Stimulated activated naive CD8-positive, alpha-beta T cell treated with anti-CD3 and anti-CD28 coated beads, Interleukin-15, amount 100 ng/mL, for 72 hours (primary cell): ENCODE measurements around the gene IGLL5.
"Not testable (repeated sequence)": the region's sequence is repeated elsewhere in the genome, so short reads cannot be mapped to it uniquely, and the experiment has no call there.

ENCODE experiments used
- ATAC-seq: fragments of 150-1000 bp; cut with Tn5 transposase; 2 replicates; pipeline ENCODE4 v1.10.0; 2021; ENCODE audit warnings: mild to moderate bottlenecking, moderate library complexity
- DNase-seq, 2 donors: peaks; one replicate each; pipeline ENCODE4 v3.0.0; 2021 to 2022
- H3K27ac Mint-ChIP-seq, 2 donors: one replicate each; pipeline ENCODE4 v1.8.0; 2022; ENCODE audit warnings: mild to moderate bottlenecking in 2 of 2, mixed read lengths in 2 of 2, moderate library complexity in 2 of 2
- H3K27me3 Mint-ChIP-seq: one replicate; pipeline ENCODE4 v1.8.0; 2022; ENCODE audit warnings: mixed read lengths
- H3K4me1 Mint-ChIP-seq: one replicate; pipeline ENCODE4 v1.8.0; 2022; ENCODE audit warnings: mild to moderate bottlenecking, mixed read lengths
- H3K4me3 Mint-ChIP-seq, 2 donors: one replicate each; pipeline ENCODE4 v1.8.0; 2022; ENCODE audit warnings: mild to moderate bottlenecking in 2 of 2, mixed read lengths in 2 of 2, moderate library complexity in 1 of 2
- H3K9me3 Mint-ChIP-seq, 2 donors: one replicate each; pipeline ENCODE4 v1.8.0; 2022; ENCODE audit warnings: mixed read lengths in 2 of 2

IGLL5 gene

DNA sequence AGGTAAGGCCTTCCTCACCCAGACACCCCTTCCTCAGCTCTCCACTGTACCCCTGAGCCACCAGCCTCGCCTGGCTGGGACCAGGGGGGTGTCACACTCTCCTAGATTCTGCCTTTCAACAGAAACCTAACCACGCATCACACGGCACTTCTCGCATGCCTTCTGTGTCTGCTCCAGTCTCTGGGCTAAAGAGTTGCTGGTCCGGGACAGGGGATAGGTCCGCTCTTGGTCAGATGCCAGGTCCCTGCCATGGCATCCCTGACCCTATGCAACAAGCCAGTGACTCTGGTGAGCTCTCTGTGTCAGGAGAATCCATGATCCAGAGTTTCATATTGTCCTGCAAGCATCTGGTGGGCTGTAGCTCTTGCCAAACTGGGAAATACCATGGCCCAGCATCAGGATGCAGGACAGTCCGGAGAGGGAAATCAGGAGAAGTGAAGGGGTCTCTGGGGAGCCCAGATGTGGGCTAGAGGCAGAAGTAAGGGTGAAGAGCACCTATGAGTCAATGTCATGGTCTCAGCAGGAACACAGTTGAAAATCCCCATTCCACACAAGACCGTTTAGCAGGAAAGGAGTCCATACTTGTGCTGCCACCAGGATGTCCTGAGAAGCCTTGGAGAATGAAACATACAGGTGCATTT lies 14.1 kb downstream of the IGLL5 start:
- no peaks in the 10 kb centered on the region for H3K4me1 Mint-ChIP-seq
- DNase-seq (no peak), ATAC-seq (no peak)
- H3K4me3 Mint-ChIP-seq, result no peak overlapping the region
- no peaks in the 10 kb centered on the region for H3K9me3 Mint-ChIP-seq
- H3K27me3 Mint-ChIP-seq, result peaks cover 50% of the 10 kb centered on the region
- no peak overlapping the region for H3K27ac Mint-ChIP-seq

DNA sequence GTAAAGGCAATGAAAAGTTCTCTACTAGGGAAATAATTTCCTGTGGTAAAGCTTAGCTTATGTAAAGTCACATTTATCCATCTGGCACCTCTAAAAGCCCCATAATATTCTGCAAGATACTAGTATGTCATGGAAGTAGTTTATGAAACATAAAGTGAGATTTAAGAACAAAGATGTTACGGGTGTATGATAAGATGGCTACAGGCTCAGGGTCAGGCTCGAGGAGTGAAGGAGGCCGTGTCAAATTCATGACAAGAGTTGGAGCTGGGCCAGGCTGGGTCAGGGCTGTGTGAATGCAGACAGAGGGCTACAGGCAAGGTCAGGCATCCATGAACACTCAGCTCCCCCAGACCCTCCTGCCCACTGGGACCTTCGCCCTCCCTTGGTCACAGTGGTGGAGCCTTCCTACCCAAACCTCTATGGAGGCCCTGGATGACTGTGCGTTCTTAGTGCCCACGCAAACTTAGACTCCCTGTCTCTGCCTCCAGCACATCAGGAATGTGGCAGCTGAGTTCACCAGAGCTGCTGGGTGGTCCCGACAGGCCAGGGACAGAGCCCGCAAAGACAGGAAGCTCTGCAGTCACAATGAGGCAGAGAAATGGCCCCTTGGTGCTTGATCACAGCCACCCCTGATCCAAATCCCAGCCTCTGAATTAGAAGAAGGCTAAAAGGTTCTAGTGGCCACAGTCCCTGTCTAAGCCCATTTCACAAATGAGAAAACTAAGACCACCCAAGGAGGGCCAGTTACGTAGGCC lies 14.8 kb downstream of the IGLL5 start:
- ATAC-seq (no peak), DNase-seq (no peak)
- Mint-ChIP-seq H3K27me3 (peaks cover 54% of the 10 kb centered on the region), H3K9me3 (no peaks in the 10 kb centered on the region), H3K27ac (no peak overlapping the region), H3K4me3 (no peak overlapping the region), H3K4me1 (no peaks in the 10 kb centered on the region)

DNA sequence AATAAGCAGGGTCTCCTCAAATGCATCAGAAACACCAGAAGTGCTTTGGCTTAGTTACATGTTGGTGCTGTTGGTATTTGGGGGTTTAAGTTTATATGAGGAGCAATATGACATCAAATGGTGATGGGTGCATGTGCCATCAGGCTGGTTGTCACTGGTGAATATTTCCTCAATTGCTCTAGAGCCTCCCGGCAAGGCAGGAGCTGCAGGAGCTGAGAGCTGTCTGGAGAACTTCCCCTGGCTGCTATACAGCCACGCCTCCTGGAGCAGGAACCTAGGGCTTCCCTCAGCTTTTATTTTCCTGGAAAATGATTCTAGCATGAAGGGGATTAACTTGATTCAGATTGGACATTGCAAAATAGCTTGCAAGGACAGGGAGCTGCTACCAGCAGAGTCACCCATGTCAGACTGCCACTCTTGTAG lies 15.8 kb downstream of the IGLL5 start:
- Mint-ChIP-seq H3K4me3 (no peak overlapping the region), H3K9me3 (no peaks in the 10 kb centered on the region), H3K27me3 (peaks cover 55% of the 10 kb centered on the region), H3K4me1 (no peaks in the 10 kb centered on the region), H3K27ac (no peak overlapping the region)
- ATAC-seq, result no peak
- DNase-seq, result no peak

DNA sequence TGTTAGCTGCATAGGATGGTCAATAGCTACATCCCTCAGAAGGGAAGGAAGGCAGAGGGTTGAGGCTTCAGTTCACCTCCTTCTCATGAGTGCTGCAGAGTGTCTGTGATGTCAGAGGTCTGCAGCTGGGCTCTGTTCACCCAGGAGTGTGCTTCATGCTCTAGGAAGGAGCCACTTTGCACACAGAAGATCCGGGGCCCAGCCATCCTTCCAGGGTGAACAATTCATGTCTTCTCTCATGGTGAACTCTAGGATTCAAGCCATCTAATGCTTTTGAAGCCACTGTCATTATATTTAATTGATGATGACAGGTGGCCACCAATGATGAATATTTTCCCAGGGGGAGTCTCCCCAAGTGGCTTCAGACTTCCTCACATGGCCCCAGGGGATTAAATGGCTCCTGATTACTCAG lies 16.2 kb downstream of the IGLL5 start:
- not testable (repeated sequence) for ATAC-seq, H3K4me3 Mint-ChIP-seq, H3K4me1 Mint-ChIP-seq, DNase-seq, H3K27ac Mint-ChIP-seq, H3K9me3 Mint-ChIP-seq
- peaks cover 57% of the 10 kb centered on the region for H3K27me3 Mint-ChIP-seq

DNA sequence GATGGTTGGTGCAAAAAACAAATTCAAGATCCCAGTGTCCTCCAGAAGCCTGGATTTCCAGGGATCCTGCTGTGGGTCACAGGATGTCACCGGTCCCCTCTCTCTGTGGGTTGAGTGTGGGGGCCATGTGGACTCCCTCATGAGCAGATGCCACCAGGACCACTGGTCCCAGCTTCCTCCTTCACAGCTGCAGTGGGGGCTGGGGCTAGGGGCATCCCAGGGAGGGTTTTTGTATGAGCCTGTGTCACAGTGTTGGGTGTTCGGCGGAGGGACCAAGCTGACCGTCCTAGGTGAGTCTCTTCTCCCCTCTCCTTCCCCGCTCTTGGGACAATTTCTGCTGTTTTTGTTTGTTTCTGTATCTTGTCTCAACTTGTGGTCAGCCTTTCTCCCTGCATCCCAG lies 17.1 kb downstream of the IGLL5 start:
- H3K27ac Mint-ChIP-seq, ATAC-seq, H3K4me1 Mint-ChIP-seq, DNase-seq, H3K9me3 Mint-ChIP-seq, H3K4me3 Mint-ChIP-seq: not testable (repeated sequence)
- H3K27me3 Mint-ChIP-seq, result peaks cover 67% of the 10 kb centered on the region

DNA sequence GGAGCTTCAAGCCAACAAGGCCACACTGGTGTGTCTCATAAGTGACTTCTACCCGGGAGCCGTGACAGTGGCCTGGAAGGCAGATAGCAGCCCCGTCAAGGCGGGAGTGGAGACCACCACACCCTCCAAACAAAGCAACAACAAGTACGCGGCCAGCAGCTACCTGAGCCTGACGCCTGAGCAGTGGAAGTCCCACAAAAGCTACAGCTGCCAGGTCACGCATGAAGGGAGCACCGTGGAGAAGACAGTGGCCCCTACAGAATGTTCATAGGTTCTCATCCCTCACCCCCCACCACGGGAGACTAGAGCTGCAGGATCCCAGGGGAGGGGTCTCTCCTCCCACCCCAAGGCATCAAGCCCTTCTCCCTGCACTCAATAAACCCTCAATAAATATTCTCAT lies 18.8 kb downstream of the IGLL5 start:
- H3K27me3 Mint-ChIP-seq, result peaks cover 76% of the 10 kb centered on the region
- not testable (repeated sequence) for H3K4me1 Mint-ChIP-seq, DNase-seq, H3K27ac Mint-ChIP-seq, H3K9me3 Mint-ChIP-seq, ATAC-seq, H3K4me3 Mint-ChIP-seq

DNA sequence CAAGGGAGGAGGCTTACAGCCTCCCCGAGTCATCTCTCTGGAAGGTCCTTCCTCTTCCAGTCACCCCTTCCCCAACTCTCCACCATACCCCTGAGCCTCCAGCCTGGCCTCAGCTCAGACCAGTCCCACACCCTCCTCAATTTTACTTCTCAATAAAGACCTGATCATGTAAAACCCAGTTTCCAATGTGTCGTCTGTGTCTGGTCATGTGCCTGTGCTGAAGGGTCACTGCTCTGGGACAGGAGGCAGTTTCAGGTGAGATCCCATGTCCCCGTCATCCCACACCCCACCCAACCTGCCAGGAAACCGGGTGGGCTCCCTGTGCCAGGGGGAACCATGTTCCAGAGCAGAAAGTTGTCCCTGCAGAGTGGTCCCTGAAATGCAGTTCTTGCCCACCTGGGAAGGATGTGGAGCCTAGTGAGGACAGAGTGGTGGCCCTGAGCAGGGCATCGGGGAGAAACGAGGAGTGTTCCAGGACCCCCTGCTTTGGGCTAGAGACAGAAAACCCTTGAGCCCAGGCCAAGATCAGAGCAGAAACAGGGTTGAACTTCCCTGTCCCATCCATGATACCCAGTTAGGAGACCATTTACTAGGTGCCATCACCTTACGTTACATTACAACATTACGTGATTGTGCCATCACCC lies 19.4 kb downstream of the IGLL5 start:
- no peak for DNase-seq
- Mint-ChIP-seq H3K4me1 (no peaks in the 10 kb centered on the region), H3K27ac (no peak overlapping the region), H3K4me3 (no peak overlapping the region), H3K27me3 (peaks cover 73% of the 10 kb centered on the region), H3K9me3 (no peaks in the 10 kb centered on the region)
- ATAC-seq, result no peak

DNA sequence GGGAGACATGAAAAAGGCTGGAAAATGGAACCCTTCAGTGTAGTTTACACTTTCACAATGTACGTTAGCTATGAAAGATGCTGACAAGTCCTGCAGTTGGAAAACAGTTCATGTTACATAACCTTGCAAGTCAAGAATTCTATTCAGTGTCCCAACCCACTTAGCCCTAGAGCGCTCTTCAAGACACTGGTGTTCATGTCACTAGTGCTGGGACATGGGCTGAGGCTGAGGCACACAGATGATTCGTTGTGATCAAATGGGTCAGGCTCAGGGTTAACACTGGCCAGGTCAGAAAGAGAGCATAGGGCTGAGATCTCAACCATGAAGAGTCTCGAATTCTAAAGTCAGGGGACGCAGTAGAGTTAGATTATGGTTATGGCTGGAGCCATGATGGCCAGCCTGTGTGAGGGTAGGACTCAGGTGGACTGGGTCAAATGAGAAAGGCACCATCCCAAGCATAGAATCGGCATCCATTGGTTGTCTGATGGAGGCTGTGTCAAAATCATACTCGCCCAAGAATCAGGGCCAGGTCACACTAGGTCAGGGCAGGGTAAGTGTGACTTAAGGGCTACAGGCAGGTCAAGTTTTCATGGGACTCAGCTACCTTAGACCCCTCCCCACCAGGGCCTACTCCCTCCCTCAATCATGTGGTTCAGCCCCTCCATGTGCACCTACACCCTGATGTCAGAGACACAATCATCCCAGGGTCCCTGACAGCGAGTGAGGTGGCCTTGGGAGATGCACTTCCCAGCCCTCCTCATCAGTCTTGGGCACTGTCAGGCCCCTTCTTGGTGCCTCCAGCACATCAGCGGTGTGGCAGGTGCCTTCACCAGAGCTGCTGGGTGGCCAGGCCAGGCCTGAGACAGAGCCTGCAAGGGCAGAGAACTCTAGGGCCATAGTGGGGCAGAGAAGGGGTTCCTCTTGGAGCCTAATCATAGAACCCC lies 20.2 kb downstream of the IGLL5 start:
- Mint-ChIP-seq H3K9me3 (no peaks in the 10 kb centered on the region), H3K4me3 (no peak overlapping the region), H3K27ac (peak overlapping the region in 1 of 2 donors; percentile 82), H3K4me1 (no peaks in the 10 kb centered on the region), H3K27me3 (peaks cover 65% of the 10 kb centered on the region)
- no peak for DNase-seq
- no peak for ATAC-seq

DNA sequence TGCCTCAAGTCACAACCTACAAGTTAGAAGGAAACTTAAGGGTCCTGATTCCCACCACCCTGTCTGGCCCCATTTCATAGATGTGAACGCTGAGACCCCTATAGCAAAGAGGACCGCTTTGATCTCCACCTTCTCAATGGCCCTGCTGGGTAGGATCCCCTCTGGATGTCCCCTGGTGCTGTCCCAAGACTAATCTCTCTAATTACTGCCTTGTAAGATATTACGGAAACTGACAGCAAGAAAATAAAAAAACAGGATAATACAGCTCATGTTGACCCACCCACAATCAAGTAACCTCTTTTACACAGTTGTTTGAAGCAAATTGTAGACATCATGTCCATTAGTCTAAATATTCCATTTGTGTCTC lies 20.9 kb downstream of the IGLL5 start:
- DNase-seq (no peak), ATAC-seq (no peak)
- H3K4me3 Mint-ChIP-seq, result no peak overlapping the region
- no peak overlapping the region for H3K27ac Mint-ChIP-seq
- H3K4me1 Mint-ChIP-seq, result no peaks in the 10 kb centered on the region
- H3K27me3 Mint-ChIP-seq, result peaks cover 59% of the 10 kb centered on the region
- H3K9me3 Mint-ChIP-seq, result no peaks in the 10 kb centered on the region

DNA sequence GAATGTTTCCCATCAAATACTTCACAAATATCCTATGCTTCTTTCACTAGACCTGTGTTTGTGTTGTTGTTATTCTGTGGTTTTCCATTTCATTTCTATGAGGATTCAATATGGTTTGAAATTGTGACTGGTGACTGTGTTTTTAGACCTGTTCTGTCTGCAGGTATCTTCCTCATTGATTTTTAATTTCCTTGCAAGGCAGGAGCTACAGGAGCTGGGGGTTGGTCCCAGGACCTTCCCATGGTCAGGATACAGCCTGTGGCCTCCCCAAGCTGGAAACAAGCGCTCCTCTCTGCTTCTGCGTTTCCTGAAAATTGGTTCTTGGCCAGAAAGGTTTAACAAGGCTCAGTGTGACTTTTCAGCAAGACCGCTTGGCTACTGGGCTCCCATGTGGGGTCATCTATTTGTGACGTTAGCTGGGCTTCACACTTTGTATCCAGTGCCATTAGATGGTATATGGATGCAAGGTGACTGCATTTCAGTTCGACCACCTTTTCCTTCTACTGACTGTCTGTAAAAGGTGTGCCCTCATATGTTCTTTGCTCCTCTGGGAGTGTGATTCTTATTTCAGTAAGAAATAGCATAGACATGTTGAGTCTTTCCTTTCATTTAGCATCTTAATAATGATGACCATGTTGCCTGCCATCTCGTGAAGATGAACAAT lies 21.5 kb downstream of the IGLL5 start:
- DNase-seq (no peak), ATAC-seq (no peak)
- H3K9me3 Mint-ChIP-seq, result no peaks in the 10 kb centered on the region
- peak overlapping the region in 1 of 2 donors; percentile 75 for H3K27ac Mint-ChIP-seq
- no peaks in the 10 kb centered on the region for H3K4me1 Mint-ChIP-seq
- no peak overlapping the region for H3K4me3 Mint-ChIP-seq
- H3K27me3 Mint-ChIP-seq, result peaks cover 53% of the 10 kb centered on the region

DNA sequence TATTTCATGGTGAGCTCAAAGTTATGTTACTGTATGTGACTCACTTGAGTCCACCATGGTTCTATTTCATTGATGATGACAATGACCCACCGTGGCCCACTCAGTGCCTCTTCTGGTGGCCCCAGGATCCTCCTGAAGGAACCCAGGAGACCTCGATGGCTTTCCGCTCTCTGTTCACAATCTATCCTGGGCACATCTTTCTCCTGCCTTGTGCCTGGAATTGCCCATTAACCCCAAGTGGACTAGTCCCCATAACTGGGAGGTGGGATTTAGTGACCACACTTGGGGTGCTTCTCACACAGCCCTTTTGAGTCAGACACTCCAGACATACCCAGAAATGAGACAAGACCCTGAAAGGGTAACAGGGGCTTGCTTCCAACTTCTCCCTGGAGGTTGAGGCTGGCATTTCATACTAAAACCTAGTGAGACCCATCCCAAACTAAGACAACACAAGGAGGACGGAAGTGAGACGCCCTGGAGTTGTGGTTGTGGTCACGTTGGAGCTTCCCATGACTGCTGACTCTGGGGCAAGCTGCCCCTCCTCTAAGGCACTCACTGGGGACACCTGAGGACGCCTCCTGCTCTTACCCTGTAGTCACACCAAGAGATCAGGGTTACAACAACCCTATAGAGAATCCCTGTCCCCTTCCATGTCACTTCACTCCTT lies 22.1 kb downstream of the IGLL5 start:
- no peak overlapping the region for H3K4me3 Mint-ChIP-seq
- ATAC-seq, result no peak
- no peak for DNase-seq
- H3K27me3 Mint-ChIP-seq, result peaks cover 52% of the 10 kb centered on the region
- no peaks in the 10 kb centered on the region for H3K4me1 Mint-ChIP-seq
- H3K9me3 Mint-ChIP-seq, result no peaks in the 10 kb centered on the region
- no peak overlapping the region for H3K27ac Mint-ChIP-seq

DNA sequence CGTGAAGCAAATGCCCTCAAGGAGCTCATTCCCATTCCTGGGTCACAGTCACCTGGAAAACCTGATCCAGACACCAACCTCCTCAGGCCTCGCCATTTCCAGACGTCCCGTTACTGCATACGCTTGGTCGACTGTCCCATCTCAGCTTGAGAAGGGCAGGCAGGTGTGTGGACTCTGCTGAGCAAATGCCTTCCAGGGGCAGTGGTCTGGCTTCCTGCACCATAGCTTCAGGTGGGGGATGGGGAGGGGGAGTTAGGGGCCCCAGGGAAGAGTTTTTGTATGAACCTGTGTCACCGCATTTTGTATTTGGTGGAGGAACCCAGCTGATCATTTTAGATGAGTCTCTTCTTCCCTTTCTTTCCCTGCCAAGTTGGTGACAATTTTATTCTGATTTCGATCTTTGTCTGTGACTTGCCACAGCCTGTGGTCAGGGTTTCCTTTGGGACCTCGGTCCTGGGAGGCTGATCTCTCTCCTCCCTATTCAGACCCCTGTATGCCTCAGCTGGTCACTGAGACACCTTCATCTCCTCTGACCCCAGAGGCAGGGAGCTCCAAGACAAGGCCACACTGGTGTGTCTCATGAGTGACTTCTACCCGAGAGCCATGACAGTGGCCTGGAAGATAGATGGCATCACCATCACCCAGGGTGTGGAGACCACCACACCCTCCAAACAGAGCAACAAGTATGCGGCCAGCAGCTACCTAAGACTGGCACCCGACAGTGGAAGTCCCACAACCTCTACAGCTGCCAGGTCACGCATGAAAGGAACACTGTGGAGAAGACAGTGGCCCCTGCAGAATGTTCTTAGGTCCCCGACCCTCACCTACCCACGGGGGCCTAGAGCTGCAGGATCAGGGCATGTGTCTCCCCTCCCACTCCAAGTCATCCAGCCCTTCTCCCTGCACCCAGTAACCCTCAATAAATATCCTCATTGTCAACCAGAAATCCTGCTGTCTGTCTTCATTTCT lies 22.9 kb downstream of the IGLL5 start:
- no peak for DNase-seq
- Mint-ChIP-seq H3K9me3 (no peaks in the 10 kb centered on the region), H3K4me3 (no peak overlapping the region), H3K4me1 (no peaks in the 10 kb centered on the region), H3K27me3 (peaks cover 44% of the 10 kb centered on the region), H3K27ac (no peak overlapping the region)
- ATAC-seq, result no peak

DNA sequence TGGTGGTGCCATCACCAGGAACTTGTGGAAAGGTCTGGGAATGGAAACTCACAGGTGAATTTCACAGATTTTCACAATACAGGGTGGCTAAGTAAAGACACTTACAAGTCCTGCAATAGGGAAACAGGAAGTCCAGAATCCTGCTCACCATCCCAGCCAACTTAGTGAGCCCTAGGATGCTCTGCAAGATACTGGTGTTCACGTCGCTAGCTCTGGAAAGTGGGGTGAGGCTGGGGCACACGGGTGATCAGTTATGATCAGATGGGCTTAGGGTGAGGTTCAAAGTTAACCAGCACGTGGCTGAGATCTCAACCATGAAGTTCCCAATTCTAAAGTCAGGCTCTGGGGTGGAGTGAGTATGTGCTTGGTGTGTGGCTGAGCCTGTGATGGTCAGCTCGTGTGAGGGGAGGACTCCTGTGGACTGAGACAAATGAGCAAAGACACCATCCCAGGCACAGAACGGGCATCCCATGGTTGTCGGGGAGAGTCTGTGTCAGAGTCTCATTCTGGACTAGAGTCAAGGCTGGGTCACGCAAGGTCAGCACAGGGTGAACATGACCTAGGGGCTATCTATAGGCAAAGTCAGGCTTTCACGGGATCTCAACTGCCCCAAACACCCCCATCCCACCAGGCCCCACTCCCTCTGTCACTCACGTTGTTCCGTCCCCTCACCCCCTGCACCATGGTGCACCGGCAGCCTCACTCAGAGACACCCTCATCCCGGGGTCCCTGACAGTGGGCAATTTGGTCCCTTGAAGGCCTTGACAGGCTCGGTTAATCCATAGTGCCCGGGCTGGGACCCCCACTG lies 23.9 kb downstream of the IGLL5 start:
- no peak for DNase-seq
- Mint-ChIP-seq H3K9me3 (no peaks in the 10 kb centered on the region), H3K4me3 (no peak overlapping the region), H3K27ac (peak overlapping the region in 1 of 2 donors; percentile 77), H3K27me3 (peaks cover 44% of the 10 kb centered on the region), H3K4me1 (no peaks in the 10 kb centered on the region)
- ATAC-seq, result no peak
